Measurements from ENCODE around the gene SFN. TPM values are rescaled to one million over a fixed set of nuclear protein-coding genes. Genes with fewer than 3 reads are reported as not detected.

SFN gene
- total and polyA plus RNA-seq, 2 of the 13 experiments (the other 11 are each of a cell fraction or from before 2014, with no cell fraction given) = 4.3 to 5.6 TPM

GRCh38 chr1:26900001-26900814, 37.3 kb downstream of the SFN start, which contains the start of gene GPATCH3 (continued):
- TF ChIP-seq SIX4 (CRISPR knock-in tag; IDR thresholded peaks at IDR 0.05) (peak; percentile 58; the same call in 1 of the 2 replicates), ZNF547 (CRISPR knock-in tag; IDR thresholded peaks at IDR 0.05) (no peak), POGK (CRISPR knock-in tag; conservative IDR thresholded peaks at IDR 0.05) (peak; percentile 68), ZNF253 (CRISPR knock-in tag; IDR thresholded peaks at IDR 0.05; ENCODE audit: borderline replicate concordance) (no peak), HNRNPL (IDR thresholded peaks at IDR 0.05; ENCODE audit: low read depth, low read length) (0 out of 2 replicates have a peak, but pooled peaks have one; percentile 34), ZBTB42 (CRISPR knock-in tag; IDR thresholded peaks at IDR 0.05) (no peak), SCMH1 (CRISPR knock-in tag; IDR thresholded peaks at IDR 0.05; ENCODE audit: borderline replicate concordance) (no peak), MEF2D (CRISPR knock-in tag; IDR thresholded peaks at IDR 0.05) (peak; percentile 72), PBX2 (CRISPR knock-in tag; IDR thresholded peaks at IDR 0.05) (no peak), ZNF205 (CRISPR knock-in tag; IDR thresholded peaks at IDR 0.05) (no peak; the same call in 1 of the 2 replicates), ZNF225 (CRISPR knock-in tag; IDR thresholded peaks at IDR 0.05) (peak; percentile 89), AGO2 (optimal IDR thresholded peaks at IDR 0.05; ENCODE audit: low read depth, low read length) (peak; percentile 57), STAT5B (CRISPR knock-in tag; IDR thresholded peaks at IDR 0.05) (no peak), ZEB1 (IDR thresholded peaks at IDR 0.05; ENCODE audit: insufficient replicate concordance, low read depth) (no peak), KDM4B (CRISPR knock-in tag; IDR thresholded peaks at IDR 0.05) (no peak), ZNF878 (CRISPR knock-in tag; IDR thresholded peaks at IDR 0.05) (no peak)
- TF ChIP-seq, protein P1, sequence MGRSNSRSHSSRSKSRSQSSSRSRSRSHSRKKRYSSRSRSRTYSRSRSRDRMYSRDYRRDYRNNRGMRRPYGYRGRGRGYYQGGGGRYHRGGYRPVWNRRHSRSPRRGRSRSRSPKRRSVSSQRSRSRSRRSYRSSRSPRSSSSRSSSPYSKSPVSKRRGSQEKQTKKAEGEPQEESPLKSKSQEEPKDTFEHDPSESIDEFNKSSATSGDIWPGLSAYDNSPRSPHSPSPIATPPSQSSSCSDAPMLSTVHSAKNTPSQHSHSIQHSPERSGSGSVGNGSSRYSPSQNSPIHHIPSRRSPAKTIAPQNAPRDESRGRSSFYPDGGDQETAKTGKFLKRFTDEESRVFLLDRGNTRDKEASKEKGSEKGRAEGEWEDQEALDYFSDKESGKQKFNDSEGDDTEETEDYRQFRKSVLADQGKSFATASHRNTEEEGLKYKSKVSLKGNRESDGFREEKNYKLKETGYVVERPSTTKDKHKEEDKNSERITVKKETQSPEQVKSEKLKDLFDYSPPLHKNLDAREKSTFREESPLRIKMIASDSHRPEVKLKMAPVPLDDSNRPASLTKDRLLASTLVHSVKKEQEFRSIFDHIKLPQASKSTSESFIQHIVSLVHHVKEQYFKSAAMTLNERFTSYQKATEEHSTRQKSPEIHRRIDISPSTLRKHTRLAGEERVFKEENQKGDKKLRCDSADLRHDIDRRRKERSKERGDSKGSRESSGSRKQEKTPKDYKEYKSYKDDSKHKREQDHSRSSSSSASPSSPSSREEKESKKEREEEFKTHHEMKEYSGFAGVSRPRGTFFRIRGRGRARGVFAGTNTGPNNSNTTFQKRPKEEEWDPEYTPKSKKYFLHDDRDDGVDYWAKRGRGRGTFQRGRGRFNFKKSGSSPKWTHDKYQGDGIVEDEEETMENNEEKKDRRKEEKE (IDR thresholded peaks at IDR 0.05) = no peak
- TF ChIP-seq, protein P2, sequence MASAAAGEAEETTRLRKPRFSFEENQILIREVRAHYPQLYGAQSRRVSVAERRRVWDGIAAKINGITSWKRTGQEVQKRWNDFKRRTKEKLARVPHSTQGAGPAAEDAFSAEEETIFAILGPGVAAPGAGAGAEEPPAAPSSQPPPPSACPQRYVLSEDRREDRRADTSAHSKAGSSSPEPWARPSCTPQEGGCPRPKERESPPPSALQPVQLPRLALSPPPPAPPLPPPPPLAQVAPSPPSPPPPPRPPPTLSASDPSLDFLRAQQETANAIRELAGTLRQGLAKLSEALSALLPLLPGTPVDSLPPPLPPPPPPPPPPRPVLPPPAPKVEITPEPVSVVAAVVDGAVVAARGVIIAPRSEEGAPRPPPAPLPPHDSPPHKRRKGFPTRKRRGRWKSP (CRISPR knock-in tag; IDR thresholded peaks at IDR 0.05) = peak; percentile 71; the same call in 1 of the 2 replicates
- TF ChIP-seq, protein P3, sequence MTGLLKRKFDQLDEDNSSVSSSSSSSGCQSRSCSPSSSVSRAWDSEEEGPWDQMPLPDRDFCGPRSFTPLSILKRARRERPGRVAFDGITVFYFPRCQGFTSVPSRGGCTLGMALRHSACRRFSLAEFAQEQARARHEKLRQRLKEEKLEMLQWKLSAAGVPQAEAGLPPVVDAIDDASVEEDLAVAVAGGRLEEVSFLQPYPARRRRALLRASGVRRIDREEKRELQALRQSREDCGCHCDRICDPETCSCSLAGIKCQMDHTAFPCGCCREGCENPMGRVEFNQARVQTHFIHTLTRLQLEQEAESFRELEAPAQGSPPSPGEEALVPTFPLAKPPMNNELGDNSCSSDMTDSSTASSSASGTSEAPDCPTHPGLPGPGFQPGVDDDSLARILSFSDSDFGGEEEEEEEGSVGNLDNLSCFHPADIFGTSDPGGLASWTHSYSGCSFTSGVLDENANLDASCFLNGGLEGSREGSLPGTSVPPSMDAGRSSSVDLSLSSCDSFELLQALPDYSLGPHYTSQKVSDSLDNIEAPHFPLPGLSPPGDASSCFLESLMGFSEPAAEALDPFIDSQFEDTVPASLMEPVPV (CRISPR knock-in tag; IDR thresholded peaks at IDR 0.05) = peak; percentile 92

All from HepG2 (cell line).